SK-N-SH (cell line): Measurements from ENCODE around the gene SETD4. TPM values are rescaled to one million over a fixed set of nuclear protein-coding genes. Genes with fewer than 3 reads are reported as not detected.
A peak's percentile ranks its signal among the peaks of the same experiment; 100 is the strongest.

Source experiments
- CTCF ChIA-PET: fragments of 300-600, 350-600 bp; formaldehyde crosslinking; extraction: SDS; loops from one replicate; lab custom pipeline; 2021; lab: Yijun Ruan, JAX
- POLR2A ChIA-PET: fragments of 350-600 bp; sonication (Branson Sonifier 250); formaldehyde crosslinking; extraction: SDS; loops from one replicate; lab custom pipeline; 2020; ENCODE audit warnings: antibody characterized with exemption, inconsistent platforms; lab: Yijun Ruan, JAX
- DNase-seq: peaks from one replicate; pipeline ENCODE4 v3.0.0; 2012
- H2AFZ ChIP-seq: fragments of 200-600 bp; sonication (generic); 2 replicates; pipeline ENCODE4 v1.8.1; 2016; ENCODE audit warnings: antibody characterized with exemption, mild to moderate bottlenecking, low read depth
- H3F3A ChIP-seq: fragments of 200-600 bp; sonication (generic); replicated peaks from 2 replicates; pipeline ENCODE3; 2016; ENCODE audit warnings: antibody characterized with exemption, mild to moderate bottlenecking; ENCODE audit not compliant: insufficient read depth
- H3K27ac ChIP-seq, 2 experiments: fragments of 200-500 bp in 1 of 2; fragments of 200-600 bp in 1 of 2; sonication (Bioruptor generic) in 1 of 2; sonication (generic), shearing (Covaris generic) in 1 of 2; 2 replicates each; pipeline versions ENCODE4 v1.5.1 to v1.6.1; 2014 to 2016; ENCODE audit warnings: low read depth in 2 of 2, inconsistent platforms in 1 of 2, low read length in 1 of 2, mild to moderate bottlenecking in 1 of 2, mixed read lengths in 1 of 2
- H3K27me3 ChIP-seq: fragments of 200-600 bp; sonication (generic), shearing (Covaris generic); 2 replicates; pipeline ENCODE4 v1.6.1; 2016; ENCODE audit warnings: mixed run types; ENCODE audit not compliant: insufficient read depth
- H3K36me3 ChIP-seq, 2 experiments: fragments of 200-500 bp in 1 of 2; fragments of 200-600 bp in 1 of 2; sonication (Bioruptor generic) in 1 of 2; sonication (generic) in 1 of 2; replicated peaks in 1 of 2; 2 replicates each; pipeline versions ENCODE3 to v1.5.1; 2014 to 2016; ENCODE audit warnings: low read length in 1 of 2, mild to moderate bottlenecking in 1 of 2; ENCODE audit not compliant: insufficient read depth in 2 of 2, control insufficient read depth in 1 of 2
- H3K4me1 ChIP-seq, 2 experiments: fragments of 200-500 bp in 1 of 2; fragments of 200-600 bp in 1 of 2; sonication (Bioruptor generic) in 1 of 2; sonication (generic), shearing (Covaris generic) in 1 of 2; 2 replicates each; pipeline versions ENCODE4 v1.5.1 to v1.6.1; 2014 to 2016; ENCODE audit warnings: low read depth in 1 of 2, low read length in 1 of 2, mixed run types in 1 of 2; ENCODE audit not compliant: insufficient read depth in 2 of 2, control insufficient read depth in 1 of 2
- H3K4me2 ChIP-seq: fragments of 200-600 bp; sonication (generic), shearing (Covaris generic); 2 replicates; pipeline ENCODE4 v1.6.1; 2017; ENCODE audit warnings: mixed run types
- H3K4me3 ChIP-seq, 2 experiments: fragments of 200-500 bp in 1 of 2; fragments of 200-600 bp in 1 of 2; sonication (Bioruptor generic) in 1 of 2; sonication (generic), shearing (Covaris generic) in 1 of 2; 2 replicates each; pipeline versions ENCODE4 v1.5.1 to v1.8.1; 2014 to 2016; ENCODE audit warnings: low read depth in 2 of 2, inconsistent platforms in 1 of 2, low read length in 1 of 2, mild to moderate bottlenecking in 1 of 2, mixed read lengths in 1 of 2, moderate library complexity in 1 of 2
- H3K79me2 ChIP-seq: fragments of 200-600 bp; sonication (generic); 2 replicates; pipeline ENCODE4 v1.8.1; 2017; ENCODE audit warnings: mild to moderate bottlenecking; ENCODE audit not compliant: insufficient read depth
- H3K9ac ChIP-seq: fragments of 200-600 bp; sonication (generic); 2 replicates; pipeline ENCODE4 v1.6.1; 2017; ENCODE audit warnings: mixed run types
- H3K9me2 ChIP-seq: fragments of 200-600 bp; sonication (generic); 2 replicates; pipeline ENCODE4 v1.6.1; 2017; ENCODE audit warnings: mixed run types
- H3K9me3 ChIP-seq: fragments of 200-600 bp; sonication (generic); 2 replicates; pipeline ENCODE4 v1.6.1; 2017; ENCODE audit warnings: mixed run types, mild to moderate bottlenecking, moderate library complexity
- H4K20me1 ChIP-seq: fragments of 200-600 bp; sonication (generic); 2 replicates; pipeline ENCODE4 v1.6.1; 2017; ENCODE audit warnings: mild to moderate bottlenecking, mixed run types; ENCODE audit not compliant: insufficient read depth
- CHD2 ChIP-seq: fragments of 150-350 bp; IDR thresholded peaks from 2 replicates; pipeline ENCODE4 v1.6.1; 2018; ENCODE audit warnings: low read length; ENCODE audit not compliant: partially characterized antibody
- CTCF ChIP-seq: fragments of 200-600 bp; sonication (generic); IDR thresholded peaks from 2 replicates; pipeline ENCODE4 v1.6.1; 2017; ENCODE audit warnings: antibody characterized with exemption, mild to moderate bottlenecking, moderate library complexity
- FOSL2 ChIP-seq: IDR thresholded peaks from 2 replicates; pipeline ENCODE4 v1.4.0; 2012; ENCODE audit warnings: low read depth, mild to moderate bottlenecking, moderate library complexity, borderline replicate concordance
- JUND ChIP-seq: IDR thresholded peaks from 2 replicates; pipeline ENCODE4 v1.4.0; 2012
- MAX ChIP-seq: IDR thresholded peaks from 2 replicates; pipeline ENCODE4 v1.4.0; 2012; ENCODE audit warnings: low read depth
- PBX3 ChIP-seq: IDR thresholded peaks from 2 replicates; pipeline ENCODE4; 2012
- RCOR1 ChIP-seq: fragments of 150-350 bp; IDR thresholded peaks from 2 replicates; pipeline ENCODE4 v1.6.1; 2017; ENCODE audit warnings: antibody characterized with exemption, low read length
- RXRA ChIP-seq: IDR thresholded peaks from 2 replicates; pipeline ENCODE4 v1.4.0; 2012; ENCODE audit warnings: low read depth, mild to moderate bottlenecking, borderline replicate concordance
- SIN3A ChIP-seq: IDR thresholded peaks from 2 replicates; pipeline ENCODE4 v1.6.1; 2012; ENCODE audit warnings: low read depth, mild to moderate bottlenecking, low read length, moderate library complexity, borderline replicate concordance
- SMC3 ChIP-seq: IDR thresholded peaks from 2 replicates; pipeline ENCODE4 v1.6.1; 2012; ENCODE audit warnings: low read depth, low read length, improper control_type of control experiment
- TEAD4 ChIP-seq: IDR thresholded peaks from 2 replicates; pipeline ENCODE4 v1.4.0; 2012; ENCODE audit warnings: mild to moderate bottlenecking, borderline replicate concordance; ENCODE audit not compliant: insufficient read depth
- USF1 ChIP-seq: IDR thresholded peaks from 2 replicates; pipeline ENCODE4 v1.4.0; 2012; ENCODE audit warnings: low read depth, borderline replicate concordance
- YY1 ChIP-seq: IDR thresholded peaks from 2 replicates; pipeline ENCODE4 v1.4.0; 2012; ENCODE audit warnings: low read depth, mild to moderate bottlenecking
- ZBTB33 ChIP-seq: IDR thresholded peaks from 2 replicates; pipeline ENCODE4 v1.4.0; 2012; ENCODE audit warnings: low read depth, borderline replicate concordance
- WGBS: methylation state at CpG from one replicate; pipeline ENCODE4 v1.1.6; 2017; ENCODE audit warnings: low lambda C conversion rate; 5-methylcytosine and 5-hydroxymethylcytosine counted together
- polyA plus RNA-seq, 3 experiments: library from polyadenylated mRNA; depleted of rRNA; stranded (reverse); fragments of >200 nt; gene quantifications; 2 replicates each; pipeline ENCODE4 v1.2.3, GENCODE V29; 2012

The SETD4 gene
- polyA plus RNA-seq, 1 of the 3 experiments (the other 2 are of a cell fraction): 15.9 TPM

GRCh38 chr21:36022427-36023091 is 37.8 kb downstream of the SETD4 start:
- Histone ChIP-seq H3K4me3 (no peak overlapping the region), H3K79me2 (no peaks in the 10 kb centered on the region), H3K27me3 (no peaks in the 10 kb centered on the region; the same call in 1 of the 2 replicates), H3K9me3 (no peaks in the 10 kb centered on the region), H3K4me1 (peaks cover 0 to 9% of the 10 kb centered on the region in 2 experiments; a peak in 2 of 4 replicates), H3K9ac (no peak overlapping the region), H3K27ac (peak overlapping the region in 1 of 2 experiments; percentile 80; a peak in 2 of 4 replicates), H3F3A (no peaks in the 10 kb centered on the region), H2AFZ (0 out of 2 replicates have a peak overlapping the region, but pooled peaks have one; percentile 32), H3K4me2 (no peak overlapping the region), H3K9me2 (no peaks in the 10 kb centered on the region), H3K36me3 (no peaks in the 10 kb centered on the region), H4K20me1 (no peaks in the 10 kb centered on the region)
- CTCF ChIA-PET: interaction anchor here (0.9 to 2.8 kb wide), 7 partner anchors 13 to 1334 kb away, joined by 3 to 8 read pairs (median 5); no protein-coding TSS in a partner anchor
- 60% methylated on average over 6 of the region's 6 CpGs for WGBS
- POLR2A ChIA-PET: no interaction called here
- DNase-seq: no peak
- no peak for TF ChIP-seq RCOR1
- no peak for TF ChIP-seq ZBTB33
- no peak for TF ChIP-seq RXRA
- TF ChIP-seq JUND: no peak
- no peak for TF ChIP-seq CTCF

GRCh38 chr21:36021251-36021837 is 39.0 kb downstream of the SETD4 start:
- no peak for DNase-seq
- Histone ChIP-seq H2AFZ (no peak overlapping the region), H4K20me1 (no peaks in the 10 kb centered on the region), H3K4me2 (no peak overlapping the region), H3K79me2 (no peaks in the 10 kb centered on the region), H3K9ac (no peak overlapping the region), H3K27ac (no peak overlapping the region), H3K9me2 (no peaks in the 10 kb centered on the region), H3K9me3 (no peaks in the 10 kb centered on the region), H3F3A (no peaks in the 10 kb centered on the region), H3K27me3 (no peaks in the 10 kb centered on the region; the same call in 1 of the 2 replicates), H3K4me3 (no peak overlapping the region), H3K4me1 (peaks cover 0 to 9% of the 10 kb centered on the region in 2 experiments; a peak in 2 of 4 replicates), H3K36me3 (no peaks in the 10 kb centered on the region)
- WGBS: 86% methylated on average over 11 of the region's 11 CpGs
- ChIA-PET POLR2A (no interaction called here), CTCF (interaction anchor here (1.8 to 2.8 kb wide), 2 partner anchors 181 to 1333 kb away, joined by 7 to 8 read pairs; no protein-coding TSS in a partner anchor)
- TF ChIP-seq YY1 (no peak), SMC3 (no peak), SIN3A (no peak), FOSL2 (no peak), USF1 (no peak), CHD2 (no peak), PBX3 (no peak), MAX (no peak), JUND (no peak), TEAD4 (no peak)
